Neural cell (in vitro differentiated cells): ENCODE results near the gene FNBP1.

Source experiments
- CTCF ChIP-seq: fragments of 450-650 bp; IDR thresholded peaks from 2 replicates; pipeline ENCODE4 v1.5.1; 2014; ENCODE audit warnings: antibody characterized with exemption, mild to moderate bottlenecking, moderate library complexity; ENCODE audit not compliant: poor library complexity, severe bottlenecking
- EP300 ChIP-seq: fragments of 450-650 bp; conservative IDR thresholded peaks from 2 replicates; pipeline ENCODE4 v1.6.1; 2014; ENCODE audit warnings: antibody characterized with exemption, mild to moderate bottlenecking, moderate library complexity; ENCODE audit not compliant: poor library complexity, severe bottlenecking
- EZH2 ChIP-seq: fragments of 200-600, 300-800 bp; shearing (Covaris generic), sonication (generic); IDR thresholded peaks from 2 replicates; pipeline ENCODE4 v1.6.1; 2014; ENCODE audit warnings: antibody characterized with exemption, low read length, borderline replicate concordance, mild to moderate bottlenecking; ENCODE audit not compliant: insufficient read depth, poor library complexity, severe bottlenecking
- MXI1 ChIP-seq: fragments of 450-650 bp; conservative IDR thresholded peaks from 2 replicates; pipeline ENCODE4 v1.6.1; 2014; ENCODE audit warnings: antibody characterized with exemption, mild to moderate bottlenecking; ENCODE audit not compliant: poor library complexity, severe bottlenecking
- POLR2AphosphoS5 ChIP-seq: IDR thresholded peaks from 2 replicates; pipeline ENCODE4 v1.6.1; 2012
- SMC3 ChIP-seq: fragments of 450-650 bp; conservative IDR thresholded peaks from 2 replicates; pipeline ENCODE4 v1.6.1; 2014; ENCODE audit warnings: antibody characterized with exemption, mild to moderate bottlenecking, moderate library complexity; ENCODE audit not compliant: poor library complexity
- TAF1 ChIP-seq: IDR thresholded peaks from 2 replicates; pipeline ENCODE4 v1.6.1; 2012; ENCODE audit warnings: low read depth

DNA sequence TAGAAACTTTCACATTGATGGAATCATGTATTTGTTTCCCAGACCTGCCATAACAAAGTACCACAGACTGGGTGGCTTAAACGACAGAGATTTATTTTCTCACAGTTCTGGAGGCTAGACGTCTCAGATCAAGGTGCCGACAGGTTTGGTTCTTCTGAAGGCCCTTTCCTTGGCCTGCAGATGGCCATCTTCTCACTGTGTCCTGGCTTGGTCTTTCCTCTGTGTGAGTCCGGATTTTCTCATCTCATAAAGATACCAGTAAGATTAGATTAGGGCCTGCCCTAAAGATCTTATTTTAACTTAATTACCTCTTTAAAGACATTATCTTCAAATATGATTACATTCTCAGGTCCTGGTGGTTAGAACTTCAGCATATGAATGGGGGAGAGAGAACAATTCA, 201.9 kb downstream of the FNBP1 start:
- TF ChIP-seq EZH2 = no peak
- no peak for TF ChIP-seq SMC3
- no peak for TF ChIP-seq CTCF
- TF ChIP-seq POLR2AphosphoS5 = no peak
- no peak for TF ChIP-seq EP300
- no peak for TF ChIP-seq TAF1
- no peak for TF ChIP-seq MXI1
